GM18873 (cell line): Measurements from ENCODE around the gene RAB43.
"Not testable (repeated sequence)": the region's sequence is repeated elsewhere in the genome, so short reads cannot be mapped to it uniquely, and the experiment has no call there.

ENCODE experiments used
- ATAC-seq: cut with Tn5 transposase; IDR thresholded peaks from one replicate; pipeline ENCODE4 v1.9.1; 2021; ENCODE audit warnings: mild to moderate bottlenecking, moderate library complexity, moderate number of reproducible peaks; ENCODE audit not compliant: unreplicated experiment, low FRiP score

The RAB43 gene

DNA sequence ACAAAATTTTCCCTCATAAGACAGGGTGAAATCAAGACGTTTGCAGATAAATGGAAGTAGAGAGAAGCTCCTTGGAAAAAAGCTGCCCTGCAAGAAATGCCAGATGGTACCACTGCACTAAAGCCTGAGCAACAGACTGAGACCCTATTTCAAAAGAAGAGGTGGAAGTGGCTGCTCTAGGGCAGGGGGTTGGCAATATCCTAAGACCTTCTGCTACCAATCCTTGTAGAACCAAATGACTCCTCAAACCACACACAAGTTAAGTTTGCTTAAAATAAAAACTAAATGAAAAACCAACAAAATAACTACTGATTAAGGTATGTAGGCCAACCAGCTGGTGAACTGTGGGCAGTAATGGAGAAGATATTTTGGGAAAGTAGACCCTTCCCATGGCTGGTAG is 21.3 kb downstream of the RAB43 start:
- ATAC-seq = no peak

DNA sequence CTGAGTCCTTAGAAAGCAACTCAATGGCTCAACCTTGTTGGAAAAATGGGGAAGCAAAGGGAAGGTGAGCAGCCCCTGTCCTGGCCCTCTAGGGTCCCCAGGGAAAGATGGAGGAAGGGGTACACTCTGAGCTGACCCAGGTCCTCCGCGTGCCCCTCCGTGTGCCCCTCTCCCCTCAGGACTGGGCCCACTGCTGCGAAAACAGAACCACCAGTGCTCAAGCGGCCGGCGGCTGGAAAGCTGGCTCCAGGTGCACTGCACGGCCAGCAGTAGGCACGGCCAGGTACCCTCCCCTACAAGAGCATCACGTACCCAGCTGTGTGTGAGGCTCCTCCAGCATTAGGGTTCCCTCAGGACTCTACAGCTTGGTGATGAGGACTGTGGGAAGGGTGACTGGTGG is 26.3 kb downstream of the RAB43 start:
- ATAC-seq = no peak

DNA sequence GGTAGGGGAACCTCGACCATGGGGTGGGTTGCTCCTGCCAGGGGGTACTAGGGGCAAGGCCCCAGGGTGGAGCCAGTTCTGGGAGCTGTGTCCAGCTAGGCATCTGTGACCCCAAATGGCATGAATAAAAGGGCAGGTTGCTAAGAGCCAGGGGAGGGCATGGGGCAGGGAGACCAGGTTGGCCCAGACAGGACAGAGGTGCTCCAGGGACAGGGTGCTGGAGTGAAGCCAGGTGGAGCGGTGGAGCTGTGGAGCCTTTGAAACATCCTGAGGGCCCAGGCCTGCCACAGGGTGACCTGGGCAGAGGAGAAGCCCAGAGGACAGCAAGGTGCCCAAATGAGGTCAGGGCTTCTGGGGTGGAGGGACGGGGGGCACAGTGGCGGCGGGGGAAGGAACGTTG is 33.3 kb downstream of the RAB43 start:
- ATAC-seq = not testable (repeated sequence)

DNA sequence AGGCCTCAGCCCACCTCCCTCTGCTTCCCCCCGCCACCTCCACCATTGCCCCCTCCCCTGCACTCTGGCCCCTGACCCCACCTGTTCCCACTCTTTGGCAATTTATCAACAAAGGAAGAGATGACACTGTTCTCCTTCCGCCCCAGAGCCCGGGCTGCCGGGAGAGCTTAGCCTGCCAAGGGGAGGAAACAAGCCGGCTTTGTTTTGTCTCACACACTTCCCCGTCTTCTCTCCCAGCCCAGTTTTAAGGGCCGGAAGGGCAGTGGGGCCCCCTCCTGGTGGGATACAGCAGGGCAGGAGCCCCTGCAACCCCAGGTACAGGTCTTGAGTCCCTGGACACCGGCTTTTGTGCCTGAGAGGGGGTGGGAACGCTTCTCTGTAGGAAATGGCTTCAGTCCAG is 33.7 kb downstream of the RAB43 start:
- not testable (repeated sequence) for ATAC-seq

DNA sequence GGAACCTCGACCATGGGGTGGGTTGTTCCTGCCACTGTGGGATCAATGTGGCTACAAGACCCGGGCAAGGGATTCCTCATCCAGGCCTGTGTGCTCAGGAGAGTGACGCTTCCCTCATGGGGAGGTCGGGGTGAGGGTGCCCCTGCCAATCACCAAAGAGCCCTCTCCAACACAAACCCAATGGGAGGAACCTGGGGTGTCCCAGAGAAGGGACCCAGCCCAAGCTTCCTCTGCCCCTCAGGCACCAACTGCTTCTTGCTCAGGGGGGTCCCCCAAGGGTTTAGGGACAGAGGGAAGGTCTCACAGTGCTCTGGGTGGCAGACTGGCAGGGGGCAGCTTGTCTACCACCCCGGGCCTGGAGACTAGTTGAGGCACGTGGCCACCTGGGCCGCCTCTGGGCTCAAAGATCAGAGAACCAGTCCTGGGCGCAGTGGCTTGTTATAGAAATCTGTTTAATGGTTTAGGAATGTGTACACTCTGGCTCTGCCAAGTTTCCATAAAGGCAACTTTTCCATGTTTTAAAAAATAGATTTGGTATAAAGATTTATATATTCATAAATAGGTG is 34.4 kb downstream of the RAB43 start:
- ATAC-seq = no peak

DNA sequence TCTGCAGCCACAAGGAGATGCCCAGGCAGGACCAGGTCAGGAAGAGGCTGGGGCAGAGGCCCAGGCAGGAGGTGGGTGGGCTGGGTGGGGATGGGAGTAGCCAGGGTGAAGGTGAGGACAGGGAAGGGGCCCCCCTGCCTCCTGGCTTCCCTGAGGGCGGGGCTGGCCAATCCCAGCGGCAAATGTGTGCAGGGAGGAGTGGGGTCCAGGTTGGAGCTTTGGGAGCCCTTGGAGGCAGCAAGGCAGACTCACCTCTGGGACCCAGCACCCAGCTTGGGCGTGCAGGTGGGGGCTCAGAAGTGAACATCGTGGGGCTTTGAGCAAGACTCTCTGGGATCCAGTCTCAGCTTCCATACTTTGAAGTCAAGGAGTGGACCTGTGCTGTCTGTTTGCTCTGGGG is 35.8 kb downstream of the RAB43 start:
- no peak for ATAC-seq

DNA sequence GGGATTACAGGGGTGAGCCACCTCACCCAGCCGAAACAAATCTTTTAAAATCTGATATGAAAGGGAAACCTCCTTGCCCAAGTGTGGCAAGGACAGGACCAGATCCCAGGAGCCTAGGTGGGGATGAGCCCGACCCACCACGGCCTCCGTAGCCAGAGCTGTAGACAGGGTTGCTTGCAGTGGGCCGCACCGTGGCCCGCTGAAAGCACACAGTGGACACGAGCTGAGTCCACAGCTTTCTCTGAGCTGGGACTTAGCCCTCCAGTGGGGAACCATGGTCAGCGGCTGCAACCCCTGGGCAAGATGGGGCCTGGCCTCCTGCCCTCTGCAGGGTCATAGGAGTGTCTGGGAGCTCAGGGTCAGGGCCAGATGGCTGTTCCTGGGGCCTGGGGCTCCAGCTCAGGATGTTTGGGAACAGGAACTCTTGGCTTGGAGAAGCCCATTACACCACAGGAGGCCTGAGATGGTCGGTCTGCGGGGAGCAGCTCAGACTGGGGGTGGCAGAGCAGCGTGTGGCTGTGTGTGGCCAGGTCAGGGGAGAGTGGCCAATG is 36.4 kb downstream of the RAB43 start:
- ATAC-seq = no peak

DNA sequence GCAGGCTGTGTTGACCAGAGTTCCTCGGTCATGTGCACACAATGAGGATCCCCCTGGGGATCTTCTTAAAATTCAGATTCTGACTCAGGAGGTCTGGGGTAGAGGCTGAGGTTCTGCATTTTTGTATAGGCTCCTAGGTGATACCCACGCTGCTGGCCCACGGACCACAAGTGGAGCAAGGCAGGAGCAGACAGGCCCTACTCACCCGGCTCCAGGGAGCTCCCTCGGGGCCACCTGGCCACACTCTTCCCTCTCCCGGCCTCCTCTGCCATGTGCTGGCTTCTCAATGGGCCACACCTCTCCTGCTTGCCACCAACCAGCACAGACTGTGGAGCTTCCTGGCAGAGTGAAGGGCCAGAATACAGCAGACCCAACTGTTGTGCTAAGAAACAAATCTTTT is 37.1 kb downstream of the RAB43 start:
- no peak for ATAC-seq

DNA sequence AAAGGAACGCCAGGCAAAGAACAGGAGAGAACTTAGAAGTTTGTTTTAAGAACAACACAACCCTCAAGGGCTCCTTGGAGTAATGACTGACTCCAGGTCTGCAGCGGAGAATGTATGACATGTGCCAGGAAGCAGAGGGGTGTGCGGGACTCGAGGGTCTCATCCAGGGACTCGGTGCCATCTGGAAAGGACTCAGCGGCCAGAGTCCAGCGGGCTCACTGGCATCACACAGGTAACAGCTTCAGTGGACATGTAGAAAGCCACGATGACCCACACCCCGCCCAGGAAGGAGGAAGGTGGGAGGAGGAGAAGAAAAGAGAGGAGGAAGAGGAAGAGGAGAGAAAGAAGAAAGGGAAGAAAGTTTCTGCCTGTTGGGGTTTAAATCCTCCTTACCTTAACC is 39.6 kb downstream of the RAB43 start:
- ATAC-seq = no peak

DNA sequence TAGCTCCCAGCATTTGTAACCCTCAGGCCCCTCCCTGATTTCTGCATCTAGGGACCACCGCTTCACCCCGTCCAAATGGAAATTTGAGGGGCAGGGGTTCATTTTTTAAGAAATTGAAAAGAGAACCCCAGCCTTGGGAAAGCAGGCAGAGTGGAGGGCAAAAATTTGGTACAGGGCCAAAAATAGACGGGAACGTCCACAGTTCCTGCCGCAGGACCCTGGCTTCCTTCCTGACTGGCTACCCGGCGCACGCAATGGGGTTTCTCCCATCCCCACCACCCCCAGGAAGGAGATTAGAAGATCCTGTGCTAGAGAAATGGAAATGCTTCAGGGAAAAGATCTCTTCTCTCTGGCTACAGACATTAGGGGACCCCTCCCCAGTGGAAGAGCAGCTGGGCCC is 40.1 kb downstream of the RAB43 start:
- ATAC-seq = no peak

DNA sequence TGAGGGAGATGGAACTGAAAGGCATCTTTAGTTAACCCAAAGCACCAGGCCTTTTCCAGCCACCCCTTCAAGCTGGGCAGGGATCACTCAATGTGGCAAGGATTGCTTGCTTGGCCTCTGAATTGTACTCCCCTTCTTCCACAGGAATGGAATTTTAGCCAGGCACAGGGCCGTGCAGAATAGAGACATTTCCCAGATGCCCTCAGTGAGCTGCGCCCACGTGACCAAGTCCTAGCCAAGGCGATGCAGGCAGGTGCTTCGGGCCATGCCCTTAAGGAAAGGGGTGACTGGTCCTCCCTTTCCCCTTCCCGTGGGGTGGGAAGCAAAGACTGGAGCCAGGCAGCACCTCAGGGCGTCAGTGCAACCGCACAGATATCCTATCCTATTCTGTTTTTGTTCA is 43.1 kb downstream of the RAB43 start:
- no peak for ATAC-seq

DNA sequence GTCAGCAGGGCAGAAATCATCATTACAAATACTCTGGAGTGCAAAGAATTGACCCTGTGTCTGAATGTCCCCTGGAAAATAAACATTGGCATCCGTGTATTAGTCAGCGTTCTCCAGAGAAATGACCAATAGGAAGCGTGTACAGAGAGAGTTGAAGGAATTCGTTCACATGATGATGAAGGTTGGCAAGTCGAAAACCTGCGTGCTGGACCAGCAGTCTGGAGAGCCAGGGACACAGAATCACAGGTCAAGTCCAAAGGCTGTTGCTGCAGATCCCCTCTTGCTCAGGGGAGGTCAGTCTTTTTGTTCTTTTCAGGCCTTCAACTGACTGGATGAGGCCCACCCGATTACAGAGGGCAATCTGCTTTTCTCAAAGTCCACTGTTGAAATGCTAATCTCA is 44.4 kb downstream of the RAB43 start:
- ATAC-seq = no peak

DNA sequence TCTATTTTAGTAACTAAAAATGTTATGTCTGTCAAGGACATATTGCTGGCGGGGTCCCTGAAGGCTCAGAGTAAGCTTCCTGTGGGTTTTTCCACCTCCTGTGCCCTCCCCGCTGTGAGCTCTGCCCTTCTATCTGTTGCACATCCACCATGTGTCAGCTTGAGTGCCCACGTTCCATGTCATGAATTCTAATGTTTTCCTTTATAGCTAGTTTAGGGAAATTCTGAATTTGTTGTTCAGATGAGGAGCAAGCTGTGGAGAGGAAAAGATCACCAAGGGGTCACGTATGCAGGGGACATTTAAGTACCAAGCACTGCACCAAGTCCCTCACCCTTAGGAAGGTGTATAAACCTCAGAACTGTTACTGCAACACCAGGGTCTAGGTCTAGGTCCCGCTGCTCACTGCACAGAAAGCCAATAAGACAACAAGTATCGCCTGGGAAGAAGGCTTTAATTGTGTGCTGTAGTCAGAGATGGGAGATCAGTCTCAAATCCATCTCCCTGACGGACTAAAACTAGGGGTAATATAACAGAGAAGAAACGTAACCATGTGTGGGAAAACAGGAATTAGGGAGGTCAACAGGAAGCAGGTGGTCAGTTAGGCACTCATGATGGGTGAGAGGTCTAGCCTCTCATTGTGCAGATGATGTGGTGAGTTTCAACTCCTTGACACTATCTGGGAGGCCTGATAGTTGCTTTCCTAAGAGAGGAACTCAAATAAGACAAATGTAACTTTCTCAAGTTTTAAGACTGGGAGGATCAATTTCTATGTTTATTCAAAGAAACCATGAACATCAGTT is 51.3 kb downstream of the RAB43 start:
- no peak for ATAC-seq

DNA sequence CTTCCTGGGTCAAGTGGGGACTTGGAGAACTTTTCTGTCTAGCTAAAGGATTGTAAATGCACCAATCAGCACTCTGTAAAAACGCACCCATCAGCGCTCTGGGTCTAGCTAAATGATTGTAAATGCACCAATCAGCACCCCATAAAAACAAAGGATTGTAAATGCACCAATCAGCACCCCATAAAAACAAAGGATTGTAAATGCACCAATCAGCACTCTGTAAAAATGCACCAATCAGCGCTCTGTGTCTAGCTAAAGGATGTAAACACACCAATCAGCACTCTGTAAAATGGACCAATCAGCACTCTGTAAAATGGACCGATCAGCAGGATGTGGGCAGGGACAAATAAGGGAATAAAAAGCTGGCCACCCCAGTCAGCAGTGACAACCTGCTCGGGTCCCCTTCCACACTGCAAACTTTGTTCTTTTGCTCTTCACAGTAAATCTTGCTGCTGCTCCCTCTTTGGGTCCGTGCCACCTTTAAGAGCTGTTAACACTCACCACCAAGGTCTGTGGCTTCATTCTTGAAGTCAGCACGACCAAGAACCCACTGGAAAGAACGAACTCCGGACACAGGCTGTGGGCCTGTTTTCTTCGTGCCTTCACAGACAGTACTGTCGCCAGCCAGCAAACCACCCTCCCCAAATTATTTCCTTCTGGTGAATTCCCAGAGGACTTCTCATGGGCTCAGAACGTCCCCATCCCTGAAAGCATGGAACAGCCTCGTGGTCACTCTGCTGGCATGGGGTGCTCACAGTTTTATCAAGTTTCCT is 52.1 kb downstream of the RAB43 start:
- ATAC-seq = not testable (repeated sequence)

DNA sequence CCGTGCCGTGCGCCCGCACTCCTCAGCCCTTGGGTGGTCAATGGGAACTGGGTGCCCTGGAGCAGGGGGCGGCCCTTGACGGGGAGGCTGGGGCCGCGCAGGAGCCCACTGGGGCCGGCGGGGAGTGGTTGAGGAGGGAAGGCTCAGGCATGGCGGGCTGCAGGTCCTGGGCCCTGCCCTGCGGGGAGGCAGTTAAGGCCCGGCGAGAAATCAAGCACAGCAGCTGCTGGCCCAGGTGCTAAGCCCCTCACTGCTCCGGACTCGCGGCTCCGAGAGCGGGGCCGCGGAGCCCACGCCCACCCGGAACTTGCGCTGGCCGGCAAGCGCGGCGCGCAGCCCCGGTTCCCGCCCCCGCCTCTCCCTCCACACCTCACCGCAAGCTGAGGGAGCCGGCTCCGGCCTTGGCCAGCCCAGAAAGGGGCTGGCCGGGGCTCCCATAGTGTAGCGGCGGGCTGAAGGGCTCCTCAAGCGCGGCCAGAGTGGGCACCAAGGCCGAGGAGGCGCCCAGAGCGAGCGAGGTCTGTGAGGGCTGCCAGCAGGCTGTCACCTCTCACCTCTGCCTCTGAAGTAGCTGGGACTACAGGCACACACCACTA is 53.2 kb downstream of the RAB43 start:
- no peak for ATAC-seq

DNA sequence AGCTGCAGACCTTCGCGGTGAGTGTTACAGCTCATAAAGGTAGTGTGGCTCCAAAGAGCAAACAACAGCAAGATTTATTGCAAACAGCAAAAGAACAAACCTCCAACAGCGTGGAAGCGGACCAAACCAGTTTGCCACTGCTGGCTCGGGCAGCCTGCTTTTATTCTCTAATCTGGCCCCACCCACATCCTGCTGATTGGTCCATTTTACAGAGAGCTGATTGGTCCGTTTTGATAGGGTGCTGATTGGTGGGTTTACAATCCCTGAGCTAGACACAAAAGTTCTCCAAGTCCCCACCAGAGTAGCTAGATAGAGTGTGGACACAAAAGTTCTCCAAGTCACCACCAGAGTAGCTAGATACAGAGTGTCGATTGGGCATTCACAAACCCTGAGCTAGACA is 53.9 kb downstream of the RAB43 start:
- ATAC-seq = not testable (repeated sequence)

DNA sequence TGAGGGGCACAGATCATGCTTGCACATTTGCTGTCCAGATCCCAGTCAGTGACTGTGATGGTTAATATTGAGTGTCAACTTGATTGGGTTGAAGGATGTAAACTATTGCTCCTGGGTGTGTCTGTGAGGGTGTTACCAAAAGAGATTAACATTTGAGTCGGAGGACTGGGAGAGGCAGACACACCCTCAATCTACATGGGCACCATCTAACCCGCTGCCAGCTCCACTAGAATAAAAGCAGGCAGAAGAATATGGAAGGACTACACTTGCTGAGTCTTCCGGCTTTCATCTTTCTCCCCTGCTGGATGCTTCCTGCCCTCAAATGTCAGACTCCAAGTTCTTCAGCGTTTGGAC is 55.9 kb downstream of the RAB43 start:
- ATAC-seq = no peak

DNA sequence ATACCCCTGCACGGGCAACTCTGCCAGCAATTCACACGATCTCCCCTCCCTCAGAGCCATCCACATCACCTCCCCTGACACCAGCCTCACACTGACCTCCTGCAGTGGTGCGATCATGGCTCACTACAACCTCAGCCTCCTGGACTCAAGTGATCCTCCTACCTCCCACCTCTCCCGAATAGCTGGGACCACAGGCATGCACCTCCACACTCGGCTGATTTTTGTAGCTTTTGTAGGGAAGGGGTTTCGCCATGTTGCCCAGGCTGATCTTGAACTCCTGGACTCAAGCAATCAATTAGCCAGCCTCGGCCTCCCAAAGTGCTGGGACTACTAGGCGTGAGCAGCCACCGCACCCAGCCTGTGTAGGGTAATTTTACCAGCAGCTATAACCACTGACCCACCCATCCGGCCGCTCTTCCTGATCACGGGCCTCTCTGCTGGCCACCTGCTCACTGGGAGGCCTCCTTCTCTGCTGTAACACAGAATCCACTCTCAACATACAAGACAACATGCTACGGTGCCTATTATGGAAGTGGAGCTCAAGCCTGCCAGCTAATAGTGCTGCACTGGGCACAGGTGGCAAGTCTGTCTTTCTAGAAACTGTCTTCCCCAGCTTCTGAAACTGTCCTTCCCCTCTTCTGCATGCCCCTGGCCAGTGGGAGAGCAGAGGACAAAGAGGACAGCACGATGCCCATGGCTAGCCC is 56.4 kb downstream of the RAB43 start:
- no peak for ATAC-seq

DNA sequence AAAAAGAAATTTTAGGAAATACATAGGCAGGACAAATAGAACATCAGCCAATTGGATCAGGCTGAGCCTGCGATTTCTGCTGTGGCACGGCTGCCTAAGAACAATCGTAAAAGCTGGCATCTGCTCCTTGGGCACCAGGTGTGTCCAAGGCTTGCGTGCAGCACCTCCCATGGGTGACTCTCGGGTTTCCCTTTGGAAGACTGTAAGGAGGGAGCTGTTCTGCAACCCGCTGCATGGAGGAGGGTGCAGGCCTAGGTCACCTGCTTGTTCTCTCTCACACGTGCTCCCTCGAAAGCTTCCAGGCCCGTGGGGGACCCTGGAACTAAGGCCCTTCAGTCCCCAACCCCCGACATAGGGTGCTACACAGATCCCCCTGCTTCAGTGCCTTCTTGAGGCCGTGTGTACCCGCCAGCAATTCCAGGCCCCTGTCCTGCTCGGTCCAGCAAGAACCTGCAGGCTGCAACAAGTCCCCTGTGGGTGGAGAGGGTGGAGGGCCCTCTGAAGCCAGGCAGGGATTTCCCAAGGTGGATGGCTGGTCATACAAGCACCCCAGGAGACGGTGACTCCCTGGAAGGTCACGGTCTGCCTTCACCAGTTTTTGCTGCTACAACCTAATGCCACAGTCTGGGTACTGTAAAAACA is 57.6 kb downstream of the RAB43 start:
- ATAC-seq = no peak

DNA sequence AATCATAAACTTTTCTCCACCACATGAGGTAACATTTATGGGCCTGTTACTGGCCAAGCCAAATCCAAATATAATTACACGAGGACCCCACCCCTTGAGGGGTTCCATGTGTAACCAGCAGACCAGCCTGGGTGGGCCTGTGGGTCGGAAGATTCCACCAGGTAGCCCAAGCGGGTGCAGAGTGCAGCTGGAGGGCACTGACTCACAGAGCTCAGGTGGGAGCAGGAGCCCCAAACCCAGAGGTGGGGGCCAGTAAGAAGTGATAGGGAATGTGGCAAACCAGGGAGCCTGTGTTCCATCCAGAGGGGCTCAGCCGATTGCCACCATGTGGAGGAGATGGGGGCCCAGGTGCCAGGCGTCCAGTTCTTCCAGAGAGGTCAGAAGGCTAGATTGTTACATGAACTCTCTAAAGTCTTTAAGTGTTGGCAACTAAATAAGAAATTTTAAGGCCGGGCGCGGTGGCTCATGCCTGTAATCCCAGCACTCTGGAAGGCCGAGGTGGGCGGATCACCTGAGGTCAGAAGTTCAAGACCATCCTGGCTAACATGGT is 58.4 kb downstream of the RAB43 start:
- no peak for ATAC-seq
